Trophoblast cell (in vitro differentiated cells and primary cell): Measurements from ENCODE around the gene ZFYVE19.

Source experiments
- DNase-seq, 2 donors: peaks; one replicate each; pipeline ENCODE4 v3.0.0-alpha.2; 2016
- H2AFZ ChIP-seq: 2 replicates; pipeline ENCODE4 v1.6.1; 2013; ENCODE audit warnings: low read length, moderate library complexity, mild to moderate bottlenecking; ENCODE audit not compliant: insufficient read depth, poor library complexity
- H2AK5ac ChIP-seq: 2 replicates; pipeline ENCODE4 v1.6.1; 2013; ENCODE audit warnings: mild to moderate bottlenecking, low read length
- H2BK120ac ChIP-seq: 2 replicates; pipeline ENCODE4 v1.6.1; 2013; ENCODE audit warnings: low read length, mild to moderate bottlenecking, moderate library complexity; ENCODE audit not compliant: insufficient read depth, poor library complexity
- H2BK12ac ChIP-seq: 2 replicates; pipeline ENCODE4 v1.6.1; 2013; ENCODE audit warnings: mild to moderate bottlenecking, low read length, moderate library complexity
- H2BK5ac ChIP-seq: 2 replicates; pipeline ENCODE4 v1.6.1; 2013; ENCODE audit warnings: low read length, low read depth, moderate library complexity, mild to moderate bottlenecking; ENCODE audit not compliant: poor library complexity
- H3K14ac ChIP-seq: 2 replicates; pipeline ENCODE4 v1.6.1; 2013; ENCODE audit warnings: mild to moderate bottlenecking, low read length
- H3K18ac ChIP-seq: 2 replicates; pipeline ENCODE4 v1.6.1; 2013; ENCODE audit warnings: mild to moderate bottlenecking, low read length
- H3K23ac ChIP-seq: 2 replicates; pipeline ENCODE4 v1.6.1; 2013; ENCODE audit warnings: low read length
- H3K27ac ChIP-seq: 2 replicates; pipeline ENCODE4 v1.5.1; 2013; ENCODE audit warnings: low read depth, mild to moderate bottlenecking, inconsistent platforms, low read length, moderate library complexity
- H3K27me3 ChIP-seq: 2 replicates; pipeline ENCODE4 v1.6.1; 2013; ENCODE audit warnings: inconsistent platforms, mild to moderate bottlenecking, low read length, moderate library complexity; ENCODE audit not compliant: insufficient read depth
- H3K36me3 ChIP-seq, 2 experiments: 1 replicate in 1 of 2; 2 replicates in 1 of 2; pipeline ENCODE4 v1.6.1; 2013; ENCODE audit warnings: low read length in 2 of 2, mild to moderate bottlenecking in 2 of 2, moderate library complexity in 1 of 2; ENCODE audit not compliant: insufficient read depth in 2 of 2, control insufficient read depth in 1 of 2
- H3K4ac ChIP-seq: 2 replicates; pipeline ENCODE4 v1.6.1; 2013; ENCODE audit warnings: low read depth, mild to moderate bottlenecking, low read length, moderate library complexity
- H3K4me1 ChIP-seq, 2 experiments: 1 replicate in 1 of 2; 2 replicates in 1 of 2; pipeline ENCODE4 v1.6.1; 2013; ENCODE audit warnings: low read length in 2 of 2, mild to moderate bottlenecking in 2 of 2, moderate library complexity in 1 of 2; ENCODE audit not compliant: insufficient read depth in 2 of 2, control insufficient read depth in 1 of 2
- H3K4me2 ChIP-seq: 2 replicates; pipeline ENCODE4 v1.6.1; 2013; ENCODE audit warnings: inconsistent platforms, mild to moderate bottlenecking, low read length, moderate library complexity
- H3K4me3 ChIP-seq: 2 replicates; pipeline ENCODE4 v1.5.1; 2013; ENCODE audit warnings: mild to moderate bottlenecking, low read depth, low read length, inconsistent platforms
- H3K79me1 ChIP-seq: one replicate; pipeline ENCODE4 v1.6.1; 2013; ENCODE audit warnings: low read length
- H3K79me2 ChIP-seq: 2 replicates; pipeline ENCODE4 v1.6.1; 2013; ENCODE audit warnings: low read length, mild to moderate bottlenecking; ENCODE audit not compliant: control insufficient read depth, insufficient read depth, poor library complexity
- H3K9ac ChIP-seq: 2 replicates; pipeline ENCODE4 v1.6.1; 2013; ENCODE audit warnings: mild to moderate bottlenecking, low read length
- H3K9me3 ChIP-seq: 2 replicates; pipeline ENCODE4 v1.6.1; 2013; ENCODE audit warnings: low read depth, mild to moderate bottlenecking, control low read depth, inconsistent platforms, low read length; ENCODE audit not compliant: insufficient read depth
- H4K12ac ChIP-seq: 2 replicates; pipeline ENCODE4 v1.6.1; 2013; ENCODE audit warnings: low read depth, mild to moderate bottlenecking, low read length, moderate library complexity
- H4K8ac ChIP-seq: 2 replicates; pipeline ENCODE4 v1.6.1; 2013; ENCODE audit warnings: low read depth, mild to moderate bottlenecking, low read length, moderate library complexity
- H4K91ac ChIP-seq: one replicate; pipeline ENCODE4 v1.6.1; 2013; ENCODE audit warnings: low read depth, mild to moderate bottlenecking, low read length, moderate library complexity
- WGBS: extraction: QIAGEN DNeasy Blood & Tissue Kit; methylation state at CpG from one replicate; pipeline ENCODE4 v1.1.7; 2013; ENCODE audit warnings: missing lambda C conversion rate; ENCODE audit not compliant: insufficient read length, insufficient coverage; ENCODE audit errors: extremely low coverage; 5-methylcytosine and 5-hydroxymethylcytosine counted together

Gene ZFYVE19

GRCh38 chr15:40828447-40829036 lies 21.7 kb downstream of the ZFYVE19 start, which contains the start of gene PPP1R14D:
Gene PPP1R14D, minus strand, starts transcription at chr15:40828708. Its CDS starts 67 bp downstream, at chr15:40828641.
- Histone ChIP-seq H2BK12ac (peak within 1 kb of the TSS; percentile 45), H2BK5ac (no peak within 1 kb of the TSS), H3K79me2 (no peaks in the 10 kb centered on the region), H3K4me2 (no peak within 1 kb of the TSS), H3K79me1 (no peaks in the 10 kb centered on the region), H4K8ac (no peak within 1 kb of the TSS), H3K23ac (no peak within 1 kb of the TSS), H2BK120ac (no peak within 1 kb of the TSS), H3K4ac (no peak within 1 kb of the TSS), H3K27me3 (no peaks in the 10 kb centered on the region), H3K18ac (no peak within 1 kb of the TSS), H3K4me3 (no peak within 1 kb of the TSS), H3K14ac (no peak within 1 kb of the TSS), H4K12ac (no peak within 1 kb of the TSS), H2AK5ac (peak within 1 kb of the TSS; percentile 24), H3K36me3 (no peaks in the 10 kb centered on the region), H2AFZ (no peak within 1 kb of the TSS), H3K9me3 (no peaks in the 10 kb centered on the region), H3K9ac (no peak within 1 kb of the TSS), H4K91ac (no peak within 1 kb of the TSS), H3K27ac (no peak within 1 kb of the TSS), H3K4me1 (peaks cover 5 to 7% of the 10 kb centered on the region in 2 experiments)
- no CpG with 5 or more reads among the region's 6 CpGs for WGBS
- no peak for DNase-seq

GRCh38 chr15:40829115-40829514 lies 22.2 kb downstream of the ZFYVE19 start:
- no peaks in the 10 kb centered on the region for H3K27me3 ChIP-seq
- no CpG with 5 or more reads among the region's 7 CpGs for WGBS
- DNase-seq = peak in 1 of 2 donors; percentile 26

GRCh38 chr15:40830884-40831283 lies 24.0 kb downstream of the ZFYVE19 start:
- H3K4me1 ChIP-seq = peaks cover 0 to 2% of the 10 kb centered on the region in 2 experiments
- peaks cover 0 to under 1% of the 10 kb centered on the region in 2 experiments for H3K36me3 ChIP-seq
- H3K4me2 ChIP-seq = no peak overlapping the region
- H2AK5ac ChIP-seq = no peak overlapping the region
- no peak overlapping the region for H3K14ac ChIP-seq
- no peak overlapping the region for H2BK120ac ChIP-seq
- H4K8ac ChIP-seq = no peak overlapping the region
- H2BK12ac ChIP-seq = no peak overlapping the region
- no peak for DNase-seq
- WGBS = no CpG with 5 or more reads among the region's 2 CpGs
- no peak overlapping the region for H3K23ac ChIP-seq
- H4K91ac ChIP-seq = no peak overlapping the region
- no peak overlapping the region for H3K9ac ChIP-seq
- no peaks in the 10 kb centered on the region for H3K27me3 ChIP-seq
- H2BK5ac ChIP-seq = no peak overlapping the region
- H3K79me1 ChIP-seq = no peaks in the 10 kb centered on the region
- no peak overlapping the region for H3K4ac ChIP-seq
- H3K9me3 ChIP-seq = no peaks in the 10 kb centered on the region
- H4K12ac ChIP-seq = no peak overlapping the region
- no peak overlapping the region for H2AFZ ChIP-seq
- H3K27ac ChIP-seq = no peak overlapping the region
- no peaks in the 10 kb centered on the region for H3K79me2 ChIP-seq
- H3K4me3 ChIP-seq = no peak overlapping the region
- no peak overlapping the region for H3K18ac ChIP-seq

More at GRCh38 chr15:40829115-40829514, 22.2 kb downstream of the ZFYVE19 start:
- Histone ChIP-seq H4K91ac (no peak overlapping the region), H2AK5ac (no peak overlapping the region), H3K4me2 (no peak overlapping the region), H3K9ac (no peak overlapping the region), H3K14ac (no peak overlapping the region), H2BK120ac (no peak overlapping the region), H2BK5ac (no peak overlapping the region), H3K4ac (no peak overlapping the region), H2BK12ac (no peak overlapping the region), H3K9me3 (no peaks in the 10 kb centered on the region), H3K79me2 (no peaks in the 10 kb centered on the region), H4K12ac (no peak overlapping the region), H3K18ac (no peak overlapping the region), H4K8ac (no peak overlapping the region), H3K36me3 (no peaks in the 10 kb centered on the region), H3K23ac (no peak overlapping the region), H3K4me3 (no peak overlapping the region), H3K4me1 (peaks cover 5 to 7% of the 10 kb centered on the region in 2 experiments), H2AFZ (no peak overlapping the region), H3K79me1 (no peaks in the 10 kb centered on the region), H3K27ac (no peak overlapping the region)

GRCh38 chr15:40831861-40832260 lies 25.0 kb downstream of the ZFYVE19 start:
- Histone ChIP-seq H2AK5ac (no peak overlapping the region), H3K4me2 (no peak overlapping the region), H3K9me3 (no peaks in the 10 kb centered on the region), H3K4ac (no peak overlapping the region), H3K14ac (no peak overlapping the region), H3K36me3 (peaks cover 0 to 2% of the 10 kb centered on the region in 2 experiments), H2BK12ac (no peak overlapping the region), H4K8ac (no peak overlapping the region), H3K4me1 (no peaks in the 10 kb centered on the region), H2BK120ac (no peak overlapping the region), H3K79me2 (no peaks in the 10 kb centered on the region), H4K12ac (no peak overlapping the region), H3K27me3 (no peaks in the 10 kb centered on the region), H3K4me3 (no peak overlapping the region), H3K79me1 (no peaks in the 10 kb centered on the region), H2AFZ (no peak overlapping the region), H3K23ac (no peak overlapping the region), H3K9ac (no peak overlapping the region), H2BK5ac (no peak overlapping the region), H4K91ac (no peak overlapping the region), H3K27ac (no peak overlapping the region), H3K18ac (no peak overlapping the region)
- DNase-seq = no peak
- no CpG with 5 or more reads among the region's 1 CpG for WGBS
